Measurements from ENCODE around the gene ABCB6.

GRCh38 chr2:219173176-219173575 is 45.6 kb downstream of the ABCB6 start:
- TF ChIP-seq CTCF (IDR thresholded peaks at IDR 0.05) (no peak), POLR2A (IDR thresholded peaks at IDR 0.05) (no peak)
